ENCODE data around the gene STX10. TPM values are rescaled to one million over a fixed set of nuclear protein-coding genes. Genes with fewer than 3 reads are reported as not detected.
"Not testable (repeated sequence)": the region's sequence is repeated elsewhere in the genome, so short reads cannot be mapped to it uniquely, and the experiment has no call there.

The STX10 gene
- total and polyA plus RNA-seq, 9 of the 15 experiments (the other 6 are each of a cell fraction or from before 2014, with no cell fraction given) = 0.51 to 66.3 (median 31.0) TPM

- H3K9me1 ChIP-seq (ENCODE audit: control insufficient read depth, insufficient read depth, low read length); DNase-seq (ENCODE audit: extremely low read depth in 1 of 4, low spot score in 3 of 4); ATAC-seq; FAIRE-seq; in situ Hi-C loops (cut with MboI); BruUV-seq (replicated peaks); CTCF ChIA-PET (ENCODE audit: low intra/inter-chr PET ratio); intact Hi-C loops (cut with micrococcal nuclease); H3K9me3 ChIP-seq (replicated peaks; ENCODE audit: control insufficient read depth, insufficient read depth, low read depth, low read length); H3K27me3 ChIP-seq (ENCODE audit: control insufficient read depth in 2 of 2, insufficient read depth in 2 of 2, low read length in 2 of 2); TF ChIP-seq CEBPG (CRISPR knock-in tag; IDR thresholded peaks at IDR 0.05): not testable (repeated sequence)
- peak overlapping the region; percentile 81 for H2AFZ ChIP-seq (ENCODE audit: low read depth, low read length)
- peaks cover 5 to 61% of the 10 kb centered on the region in 2 experiments; a peak in 4 of 5 replicates for H3K4me1 ChIP-seq (replicated peaks in 1 of 2; ENCODE audit: control insufficient read depth in 2 of 2, insufficient read depth in 2 of 2, low read length in 2 of 2)
- H3K4me2 ChIP-seq (ENCODE audit: insufficient read depth, low read length) = peak overlapping the region; percentile 87
- peaks cover 19% of the 10 kb centered on the region; the same call in 1 of the 3 replicates for H3K36me3 ChIP-seq (ENCODE audit: control insufficient read depth, insufficient read depth, low read length)
- peaks cover 48% of the 10 kb centered on the region for H3K79me2 ChIP-seq (ENCODE audit: control insufficient read depth, insufficient read depth, low read length)
- WGBS (ENCODE audit: insufficient coverage, low coverage, missing lambda C conversion rate) = 20% methylated on average over 12 of the region's 17 CpGs
- TF ChIP-seq CEBPG (tag; conservative IDR thresholded peaks at IDR 0.05 in 1 of 2, IDR thresholded peaks at IDR 0.05 in 1 of 2) = peak in 1 of 2 experiments; percentile 39; a peak in 2 of 4 replicates
- TF ChIP-seq, protein P1, sequence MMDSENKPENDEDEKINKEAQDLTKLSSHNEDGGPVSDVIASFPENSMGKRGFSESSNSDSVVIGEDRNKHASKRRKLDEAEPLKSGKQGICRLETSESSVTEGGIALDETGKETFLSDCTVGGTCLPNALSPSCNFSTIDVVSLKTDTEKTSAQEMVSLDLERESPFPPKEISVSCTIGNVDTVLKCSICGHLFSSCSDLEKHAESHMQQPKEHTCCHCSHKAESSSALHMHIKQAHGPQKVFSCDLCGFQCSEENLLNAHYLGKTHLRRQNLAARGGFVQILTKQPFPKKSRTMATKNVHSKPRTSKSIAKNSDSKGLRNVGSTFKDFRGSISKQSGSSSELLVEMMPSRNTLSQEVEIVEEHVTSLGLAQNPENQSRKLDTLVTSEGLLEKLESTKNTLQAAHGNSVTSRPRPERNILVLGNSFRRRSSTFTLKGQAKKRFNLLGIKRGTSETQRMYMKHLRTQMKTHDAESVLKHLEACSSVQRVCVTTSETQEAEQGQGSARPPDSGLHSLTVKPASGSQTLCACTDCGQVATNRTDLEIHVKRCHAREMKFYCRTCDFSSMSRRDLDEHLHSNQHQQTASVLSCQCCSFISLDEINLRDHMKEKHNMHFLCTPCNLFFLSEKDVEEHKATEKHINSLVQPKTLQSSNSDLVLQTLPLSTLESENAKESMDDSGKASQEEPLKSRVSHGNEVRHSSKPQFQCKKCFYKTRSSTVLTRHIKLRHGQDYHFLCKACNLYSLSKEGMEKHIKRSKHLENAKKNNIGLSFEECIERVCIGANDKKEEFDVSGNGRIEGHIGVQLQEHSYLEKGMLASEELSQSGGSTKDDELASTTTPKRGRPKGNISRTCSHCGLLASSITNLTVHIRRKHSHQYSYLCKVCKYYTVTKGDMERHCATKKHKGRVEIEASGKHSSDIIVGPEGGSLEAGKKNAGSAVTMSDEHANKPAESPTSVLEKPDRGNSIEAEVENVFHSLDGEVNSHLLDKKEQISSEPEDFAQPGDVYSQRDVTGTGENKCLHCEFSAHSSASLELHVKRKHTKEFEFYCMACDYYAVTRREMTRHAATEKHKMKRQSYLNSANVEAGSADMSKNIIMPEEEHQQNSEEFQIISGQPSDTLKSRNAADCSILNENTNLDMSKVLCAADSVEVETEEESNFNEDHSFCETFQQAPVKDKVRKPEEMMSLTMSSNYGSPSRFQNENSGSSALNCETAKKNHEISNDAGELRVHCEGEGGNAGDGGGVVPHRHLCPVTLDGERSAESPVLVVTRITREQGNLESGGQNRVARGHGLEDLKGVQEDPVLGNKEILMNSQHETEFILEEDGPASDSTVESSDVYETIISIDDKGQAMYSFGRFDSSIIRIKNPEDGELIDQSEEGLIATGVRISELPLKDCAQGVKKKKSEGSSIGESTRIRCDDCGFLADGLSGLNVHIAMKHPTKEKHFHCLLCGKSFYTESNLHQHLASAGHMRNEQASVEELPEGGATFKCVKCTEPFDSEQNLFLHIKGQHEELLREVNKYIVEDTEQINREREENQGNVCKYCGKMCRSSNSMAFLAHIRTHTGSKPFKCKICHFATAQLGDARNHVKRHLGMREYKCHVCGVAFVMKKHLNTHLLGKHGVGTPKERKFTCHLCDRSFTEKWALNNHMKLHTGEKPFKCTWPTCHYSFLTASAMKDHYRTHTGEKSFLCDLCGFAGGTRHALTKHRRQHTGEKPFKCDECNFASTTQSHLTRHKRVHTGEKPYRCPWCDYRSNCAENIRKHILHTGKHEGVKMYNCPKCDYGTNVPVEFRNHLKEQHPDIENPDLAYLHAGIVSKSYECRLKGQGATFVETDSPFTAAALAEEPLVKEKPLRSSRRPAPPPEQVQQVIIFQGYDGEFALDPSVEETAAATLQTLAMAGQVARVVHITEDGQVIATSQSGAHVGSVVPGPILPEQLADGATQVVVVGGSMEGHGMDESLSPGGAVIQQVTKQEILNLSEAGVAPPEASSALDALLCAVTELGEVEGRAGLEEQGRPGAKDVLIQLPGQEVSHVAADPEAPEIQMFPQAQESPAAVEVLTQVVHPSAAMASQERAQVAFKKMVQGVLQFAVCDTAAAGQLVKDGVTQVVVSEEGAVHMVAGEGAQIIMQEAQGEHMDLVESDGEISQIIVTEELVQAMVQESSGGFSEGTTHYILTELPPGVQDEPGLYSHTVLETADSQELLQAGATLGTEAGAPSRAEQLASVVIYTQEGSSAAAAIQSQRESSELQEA (IDR thresholded peaks at IDR 0.05; ENCODE audit: low read depth) = 0 out of 2 replicates have a peak, but pooled peaks have one; percentile 11
- 0 out of 4 replicates have a peak, but pooled peaks of 1 of the 2 experiments have one; percentile 42 for TF ChIP-seq TEAD1 (CRISPR knock-in tag; IDR thresholded peaks at IDR 0.05)
- 0 out of 2 replicates have a peak, but pooled peaks have one; percentile 11 for TF ChIP-seq EGR1 (conservative IDR thresholded peaks at IDR 0.05)
- TF ChIP-seq CEBPB (tag; IDR thresholded peaks at IDR 0.05) = peak; percentile 70
- H3K4me3 ChIP-seq = peak overlapping the region; percentile 97
- POLR2A ChIA-PET = interaction anchor here (0.5 to 2.1 kb wide), 11 partner anchors 11 to 1541 kb away, joined by 3 to 17 read pairs (median 4); partner anchors contain the start of gene NACC1
- peak overlapping the region; percentile 84; the same call in 2 of the 3 replicates for H3K27ac ChIP-seq (ENCODE audit: extremely low read depth, low read depth, low read length)
- H3K9ac ChIP-seq (ENCODE audit: insufficient read depth in 1 of 2, low read depth in 2 of 2, low read length in 2 of 2) = peak overlapping the region; percentile 91 to 96
- H4K20me1 ChIP-seq (replicated peaks; ENCODE audit: control insufficient read depth, insufficient read depth, low read length) = peaks cover 12% of the 10 kb centered on the region
These were observed 975 bp downstream of the STX10 start for GRCh38 chr19:13149173-13149627.

Data from K562 (cell line).